GM12891 (cell line): ENCODE results near the gene ERO1B.
A peak's percentile ranks its signal among the peaks of the same experiment; 100 is the strongest.

ENCODE experiments used
- DNase-seq: peaks from one replicate; pipeline ENCODE4 v3.0.0; 2011; ENCODE audit warnings: low spot score; ENCODE audit not compliant: insufficient read length
- FAIRE-seq: peaks from 2 replicates; lab custom pipeline; 2011; peaks lifted over from hg19 to GRCh38; lab: Jason Lieb, UNC
- PAX5 ChIP-seq: IDR thresholded peaks from 2 replicates; pipeline ENCODE4 v1.6.1; 2011; ENCODE audit warnings: low read length, moderate library complexity, mild to moderate bottlenecking; ENCODE audit not compliant: insufficient read depth, severe bottlenecking
- POLR2A ChIP-seq: IDR thresholded peaks from 2 replicates; pipeline ENCODE4 v1.6.1; 2011; ENCODE audit warnings: low read depth, low read length, control low read depth
- POLR2AphosphoS5 ChIP-seq: IDR thresholded peaks from 2 replicates; pipeline ENCODE4 v1.6.1; 2011; ENCODE audit warnings: low read depth, low read length, control low read depth
- POU2F2 ChIP-seq: IDR thresholded peaks from 2 replicates; pipeline ENCODE4 v1.6.1; 2011; ENCODE audit warnings: low read depth, mild to moderate bottlenecking, control low read depth, low read length, moderate library complexity
- SPI1 ChIP-seq: IDR thresholded peaks from 2 replicates; pipeline ENCODE4 v1.6.1; 2011; ENCODE audit warnings: low read depth, low read length, control low read depth
- TAF1 ChIP-seq: IDR thresholded peaks from 2 replicates; pipeline ENCODE4 v1.6.1; 2011; ENCODE audit warnings: low read depth, low read length, control low read depth

ERO1B gene

DNA sequence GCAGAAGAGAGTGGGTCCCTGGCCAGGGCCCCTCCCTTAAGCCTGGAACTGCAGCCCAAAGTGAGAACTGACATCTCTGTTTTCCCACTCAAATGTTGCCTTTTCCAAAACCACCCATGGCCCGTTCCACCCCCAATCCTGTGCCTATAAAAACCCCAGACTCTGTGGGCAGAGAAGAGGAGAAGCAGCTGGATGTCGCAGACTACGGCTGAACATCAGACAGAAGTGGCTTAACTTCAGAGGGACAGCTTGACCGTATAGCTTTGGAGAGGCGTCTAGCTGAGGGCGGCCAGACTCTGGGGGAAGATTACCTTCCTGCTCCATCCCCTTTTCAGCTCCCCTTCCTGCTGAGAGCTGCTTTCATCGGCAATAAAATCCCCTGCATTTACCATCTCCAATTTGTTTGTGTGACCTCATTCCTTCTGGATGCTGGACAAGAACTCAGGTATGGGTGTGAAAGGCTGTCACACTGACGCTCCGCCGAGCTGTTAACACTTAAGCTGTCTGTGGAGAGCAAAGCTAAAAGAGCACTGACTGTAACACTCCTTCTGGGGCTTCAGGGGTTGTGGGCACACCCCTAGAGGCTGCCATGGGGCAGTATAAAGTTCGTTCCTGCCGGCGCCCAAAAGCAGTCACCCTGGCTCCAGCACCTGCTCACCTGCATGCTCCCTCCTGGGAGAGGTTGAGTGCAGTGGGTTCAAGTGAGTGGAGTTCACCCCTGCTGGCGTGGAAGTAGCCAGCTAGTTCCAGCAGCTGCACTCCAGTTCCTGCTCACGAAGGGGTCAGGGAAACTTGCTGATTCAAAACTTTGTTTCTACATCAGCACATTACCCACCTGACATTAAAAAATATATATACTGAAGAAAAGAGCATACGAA lies 19.6 kb upstream of the ERO1B start:
- no peak for TF ChIP-seq SPI1
- TF ChIP-seq PAX5: no peak
- no peak for TF ChIP-seq TAF1
- TF ChIP-seq POLR2AphosphoS5: no peak
- no peak for TF ChIP-seq POU2F2
- no peak for TF ChIP-seq POLR2A
- DNase-seq (no peak), FAIRE-seq (peak; percentile 52)

DNA sequence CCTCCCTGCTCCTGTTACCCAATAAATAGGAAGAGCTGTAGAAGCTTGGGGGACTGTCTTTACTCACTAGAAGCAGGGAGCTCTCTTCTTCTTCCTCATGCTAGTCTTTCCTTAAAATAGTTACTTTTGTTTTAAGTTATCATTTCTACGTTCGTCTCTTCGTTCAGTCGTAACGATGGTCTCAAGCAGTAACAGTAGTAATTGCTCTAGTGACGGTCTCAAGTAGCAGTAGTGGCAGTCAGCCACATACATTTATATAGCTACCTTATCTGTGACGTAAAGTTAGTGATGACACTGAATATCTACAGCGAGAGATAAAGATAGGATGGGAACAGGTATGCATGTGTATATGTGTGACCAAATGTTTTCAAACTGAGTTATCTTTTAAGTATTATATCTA lies 15.4 kb upstream of the ERO1B start:
- no peak for DNase-seq
- TF ChIP-seq POLR2AphosphoS5 (no peak), TAF1 (no peak), POU2F2 (no peak), SPI1 (no peak), PAX5 (no peak), POLR2A (no peak)
- peak; percentile 62 for FAIRE-seq

DNA sequence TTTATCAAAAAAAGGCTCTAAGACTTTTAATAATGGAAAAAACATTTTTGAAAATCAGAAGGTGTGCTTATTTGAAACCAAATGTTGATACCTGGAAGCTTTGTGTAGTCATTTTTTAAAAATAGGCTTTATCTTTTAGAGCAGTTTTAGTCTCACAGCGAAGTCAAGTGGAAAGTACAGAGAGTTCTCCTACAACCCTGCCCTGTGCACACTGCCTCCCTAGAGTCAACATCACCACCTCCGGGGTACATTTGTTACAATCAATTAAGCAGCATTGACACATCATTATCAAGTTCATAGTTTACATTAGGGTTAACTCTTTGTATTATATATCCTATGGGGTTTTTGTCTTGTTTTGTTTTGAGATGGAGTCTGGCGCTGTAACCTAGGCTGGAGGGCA lies 10.7 kb upstream of the ERO1B start:
- TF ChIP-seq PAX5 (no peak), POU2F2 (no peak), SPI1 (no peak)
- FAIRE-seq (no peak), DNase-seq (no peak)

DNA sequence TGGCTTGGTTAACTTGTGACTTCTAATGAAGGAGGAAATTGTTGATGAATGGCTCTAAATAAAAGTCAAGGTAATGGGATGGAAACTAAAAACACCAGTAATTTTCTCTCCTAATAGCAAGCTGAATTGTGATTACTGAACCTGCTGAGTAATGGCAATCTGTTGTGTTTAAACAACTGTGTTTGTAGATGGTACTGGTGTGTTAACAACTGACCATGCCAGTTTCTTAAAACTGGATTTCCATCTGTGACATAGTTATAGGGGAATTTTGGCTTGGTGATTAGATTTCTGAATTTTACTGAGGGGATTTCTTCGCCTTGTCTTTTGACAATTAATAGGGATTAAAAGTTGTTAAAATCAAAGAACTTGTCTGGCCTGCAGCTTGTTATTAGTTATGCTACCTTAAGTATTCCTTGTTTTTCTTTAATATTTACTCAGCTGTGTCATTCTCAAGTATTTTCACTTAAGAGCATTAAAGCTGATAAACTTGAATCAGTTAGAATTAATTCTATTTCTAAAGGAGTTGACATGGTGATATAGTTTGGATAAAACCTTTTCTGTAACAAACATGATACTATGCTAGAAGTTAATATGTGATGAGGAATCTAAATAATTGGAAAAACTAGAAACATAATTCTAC lies 7.9 kb upstream of the ERO1B start:
- DNase-seq: no peak
- FAIRE-seq: peak; percentile 26
- no peak for TF ChIP-seq POU2F2
- no peak for TF ChIP-seq POLR2A
- TF ChIP-seq PAX5: no peak
- no peak for TF ChIP-seq SPI1
- no peak for TF ChIP-seq TAF1
- no peak for TF ChIP-seq POLR2AphosphoS5

DNA sequence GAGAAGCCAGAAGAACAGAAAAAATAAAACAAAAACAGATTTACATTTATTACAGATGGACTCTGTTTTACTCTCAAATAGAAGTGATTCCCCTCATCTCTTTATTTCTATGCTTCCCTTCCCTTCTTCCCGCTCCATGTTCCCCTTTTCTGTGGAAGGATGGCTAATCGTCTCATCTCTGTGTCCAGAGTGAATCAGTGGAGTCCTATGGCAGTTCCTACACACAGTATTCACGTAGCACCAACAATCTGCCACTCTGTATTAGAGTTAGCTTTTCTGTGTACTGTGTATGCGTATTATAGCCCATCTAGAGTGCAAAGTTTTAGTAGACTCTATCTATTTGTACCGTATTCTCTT lies 6.8 kb upstream of the ERO1B start:
- DNase-seq (no peak), FAIRE-seq (peak; percentile 35)
- TF ChIP-seq POLR2A (no peak), TAF1 (no peak), PAX5 (no peak), POLR2AphosphoS5 (no peak), SPI1 (no peak), POU2F2 (no peak)

DNA sequence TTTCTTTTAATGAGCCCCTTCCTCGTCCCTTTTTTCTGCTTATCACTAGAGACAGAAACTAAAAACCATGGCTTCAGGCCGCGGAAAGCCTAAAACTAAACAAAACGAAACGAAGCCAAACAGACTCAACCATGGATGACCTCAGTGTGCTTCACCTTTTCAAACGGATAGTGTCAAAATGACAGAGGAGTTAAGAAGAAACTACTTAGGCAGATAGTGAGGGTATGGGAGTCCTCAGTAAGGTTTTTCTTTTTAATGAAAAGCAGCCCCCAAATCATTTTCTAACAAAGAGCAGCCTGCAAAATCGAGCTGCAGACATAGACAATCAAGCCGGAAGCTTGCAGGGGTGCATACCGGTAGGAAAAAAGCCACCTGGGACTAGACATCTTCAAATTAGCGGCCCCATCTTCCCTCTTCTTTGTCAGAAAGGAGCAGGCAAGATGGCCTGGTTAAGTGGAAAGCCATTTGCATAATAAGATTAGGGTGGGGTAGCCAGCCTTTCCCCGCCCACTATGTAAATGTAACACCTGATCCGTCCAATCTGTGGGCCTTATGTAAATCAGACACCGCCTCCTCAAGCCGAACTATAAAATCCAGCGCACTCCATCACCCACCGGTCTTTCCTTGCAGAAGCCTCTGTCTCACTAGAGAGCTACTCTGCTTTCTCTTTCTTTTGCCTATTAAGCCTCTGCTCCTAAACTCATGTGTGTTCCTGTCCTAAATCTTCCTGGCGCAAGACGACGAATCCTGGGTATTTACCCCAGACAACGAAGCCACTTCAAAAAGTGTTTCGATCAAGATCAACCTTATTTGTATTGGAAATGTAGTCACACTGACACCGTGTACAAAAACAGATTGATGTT lies 6.2 kb upstream of the ERO1B start:
- DNase-seq: no peak
- TF ChIP-seq PAX5 (no peak), TAF1 (no peak), POU2F2 (no peak), SPI1 (no peak), POLR2AphosphoS5 (no peak), POLR2A (no peak)
- no peak for FAIRE-seq

DNA sequence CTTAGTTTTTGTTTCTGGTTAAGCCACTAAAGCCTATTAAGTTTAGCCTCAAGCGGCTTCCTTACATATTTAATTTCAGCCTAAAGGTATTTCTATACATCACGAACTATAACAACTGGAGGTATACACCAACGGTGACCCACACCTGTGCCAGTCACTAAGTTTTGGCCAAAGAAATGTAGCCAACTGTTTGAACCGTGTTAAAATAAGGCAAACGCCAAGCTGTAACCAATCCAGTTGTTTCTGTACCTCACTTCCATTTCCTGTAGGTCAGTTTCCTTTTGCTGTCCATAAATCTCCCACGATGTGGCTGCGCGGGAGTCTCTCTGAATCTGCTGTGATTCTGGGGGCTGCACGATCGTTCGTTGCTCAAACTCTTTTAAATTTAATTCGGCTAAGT lies 5.6 kb upstream of the ERO1B start:
- no peak for TF ChIP-seq PAX5
- no peak for TF ChIP-seq POU2F2
- TF ChIP-seq SPI1: no peak
- TF ChIP-seq TAF1: no peak
- no peak for TF ChIP-seq POLR2A
- TF ChIP-seq POLR2AphosphoS5: no peak
- DNase-seq (no peak), FAIRE-seq (no peak)

DNA sequence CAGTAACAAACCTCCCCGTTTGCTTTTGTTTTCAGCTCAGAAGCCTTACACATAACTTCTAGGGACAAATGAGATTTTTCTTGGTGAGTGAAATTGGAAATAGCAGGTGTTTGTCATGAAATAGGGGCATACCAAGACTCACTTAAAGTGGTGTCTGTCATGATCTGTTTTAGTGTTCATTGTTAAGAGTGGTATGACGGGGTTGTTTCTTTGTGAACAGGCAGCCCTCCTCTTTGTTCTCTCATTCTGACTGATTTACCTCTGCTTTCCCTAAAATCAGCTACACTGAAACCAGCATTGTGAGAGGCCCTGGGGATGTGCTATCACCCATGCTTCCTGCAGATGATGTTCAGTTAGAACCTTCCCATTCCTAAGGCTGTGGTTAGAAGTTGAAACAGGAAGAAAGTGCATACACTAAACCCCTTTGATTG lies 2.5 kb upstream of the ERO1B start:
- peak; percentile 83 for TF ChIP-seq PAX5
- peak; percentile 31; the same call in 1 of the 2 replicates for TF ChIP-seq POLR2AphosphoS5
- TF ChIP-seq TAF1: 0 out of 2 replicates have a peak, but pooled peaks have one; percentile 31
- 0 out of 2 replicates have a peak, but pooled peaks have one; percentile 25 for TF ChIP-seq SPI1
- TF ChIP-seq POLR2A: peak; percentile 49; the same call in 1 of the 2 replicates
- peak; percentile 80; the same call in 1 of the 2 replicates for TF ChIP-seq POU2F2
- FAIRE-seq: peak; percentile 92
- DNase-seq: no peak

DNA sequence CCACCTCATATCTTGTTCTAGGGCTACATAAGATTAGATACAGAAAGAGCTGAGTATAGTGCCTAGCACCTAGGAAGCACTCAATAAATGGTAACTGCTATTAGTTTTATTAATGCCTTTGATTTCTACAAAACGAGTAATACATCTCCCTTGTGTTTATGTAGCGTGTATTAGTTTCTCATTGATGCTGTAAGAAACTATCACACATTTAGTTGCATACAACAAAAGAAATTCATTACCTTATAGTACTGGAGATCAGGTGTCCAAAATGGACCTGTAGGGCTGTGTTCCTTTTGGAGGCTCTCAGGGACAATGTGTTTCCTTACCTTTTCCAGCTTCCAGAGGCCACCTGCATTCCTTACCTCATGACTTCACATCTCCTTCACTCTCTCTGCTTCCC lies 961 bp upstream of the ERO1B start:
- no peak for TF ChIP-seq POU2F2
- TF ChIP-seq POLR2A: no peak
- TF ChIP-seq PAX5: no peak
- no peak for TF ChIP-seq POLR2AphosphoS5
- no peak for TF ChIP-seq SPI1
- TF ChIP-seq TAF1: no peak
- DNase-seq: no peak
- FAIRE-seq: peak; percentile 60

DNA sequence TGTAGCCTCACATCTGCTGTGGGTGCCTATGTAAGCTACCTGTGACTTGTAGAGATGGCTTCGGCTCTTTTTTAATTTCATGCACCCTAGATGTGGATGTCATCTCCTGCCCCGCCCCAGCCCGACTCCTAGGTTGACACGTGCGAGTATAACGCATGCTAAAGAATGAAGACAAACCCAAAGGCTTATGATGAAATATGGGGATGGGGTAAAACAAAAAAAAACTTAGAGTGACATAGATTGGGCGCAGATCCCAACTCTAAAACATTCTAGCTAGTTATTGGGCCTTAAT lies 613 bp upstream of the ERO1B start:
- FAIRE-seq: no peak
- DNase-seq: no peak
- TF ChIP-seq TAF1 (no peak), PAX5 (no peak), POLR2A (no peak), POU2F2 (no peak), POLR2AphosphoS5 (no peak), SPI1 (no peak)
